SK-N-SH (cell line): ENCODE data around the gene EVPL.

ENCODE experiments used
- CHD2 ChIP-seq: fragments of 150-350 bp; IDR thresholded peaks from 2 replicates; pipeline ENCODE4 v1.6.1; 2018; ENCODE audit warnings: low read length; ENCODE audit not compliant: partially characterized antibody
- CTCF ChIP-seq: fragments of 200-600 bp; sonication (generic); IDR thresholded peaks from 2 replicates; pipeline ENCODE4 v1.6.1; 2017; ENCODE audit warnings: antibody characterized with exemption, mild to moderate bottlenecking, moderate library complexity
- FOSL2 ChIP-seq: IDR thresholded peaks from 2 replicates; pipeline ENCODE4 v1.4.0; 2012; ENCODE audit warnings: low read depth, mild to moderate bottlenecking, moderate library complexity, borderline replicate concordance
- JUND ChIP-seq: IDR thresholded peaks from 2 replicates; pipeline ENCODE4 v1.4.0; 2012
- MAX ChIP-seq: IDR thresholded peaks from 2 replicates; pipeline ENCODE4 v1.4.0; 2012; ENCODE audit warnings: low read depth
- MXI1 ChIP-seq: IDR thresholded peaks from 2 replicates; pipeline ENCODE4 v1.6.1; 2012; ENCODE audit warnings: mild to moderate bottlenecking, low read depth, low read length, improper control_type of control experiment
- PBX3 ChIP-seq: IDR thresholded peaks from 2 replicates; pipeline ENCODE4; 2012
- RFX5 ChIP-seq: IDR thresholded peaks from 2 replicates; pipeline ENCODE4 v1.6.1; 2012; ENCODE audit warnings: mild to moderate bottlenecking, improper control_type of control experiment, low read length
- TAF1 ChIP-seq: IDR thresholded peaks from 2 replicates; pipeline ENCODE4 v1.6.1; 2012; ENCODE audit warnings: low read depth, mild to moderate bottlenecking, low read length, moderate library complexity, borderline replicate concordance
- TCF12 ChIP-seq: IDR thresholded peaks from 2 replicates; pipeline ENCODE4 v1.4.0; 2012
- TEAD4 ChIP-seq: IDR thresholded peaks from 2 replicates; pipeline ENCODE4 v1.4.0; 2012; ENCODE audit warnings: mild to moderate bottlenecking, borderline replicate concordance; ENCODE audit not compliant: insufficient read depth
- YY1 ChIP-seq: IDR thresholded peaks from 2 replicates; pipeline ENCODE4 v1.4.0; 2012; ENCODE audit warnings: low read depth, mild to moderate bottlenecking
- ZBTB33 ChIP-seq: IDR thresholded peaks from 2 replicates; pipeline ENCODE4 v1.4.0; 2012; ENCODE audit warnings: low read depth, borderline replicate concordance

GRCh38 chr17:76074390-76075363, 47.6 kb upstream of the EVPL start, which contains the start of gene GALR2:
- TF ChIP-seq CTCF (no peak), MXI1 (no peak), TCF12 (no peak), RFX5 (no peak), ZBTB33 (no peak), YY1 (no peak), TEAD4 (no peak), MAX (no peak), FOSL2 (no peak), CHD2 (no peak), JUND (no peak), TAF1 (no peak), PBX3 (no peak)
